A549 (cell line): Measurements from ENCODE around the gene SESN3. TPM values are rescaled to one million over a fixed set of nuclear protein-coding genes. Genes with fewer than 3 reads are reported as not detected.

Experiments
- ATAC-seq, 2 experiments: fragments of 200-7000 bp in 1 of 2; fragments of >200 bp in 1 of 2; cut with Nextera tagmentation in 1 of 2; cut with Tn5 transposase in 1 of 2; 3 replicates each; pipeline versions ENCODE4 v1.8.0 to v1.9.1; 2018 to 2020; ENCODE audit warnings: mild to moderate bottlenecking in 1 of 2, moderate library complexity in 1 of 2
- CTCF ChIA-PET: fragments of 300-600 bp; sonication (Branson Sonifier 250); formaldehyde crosslinking; extraction: SDS; loops from one replicate; lab custom pipeline; 2021; ENCODE audit warnings: antibody characterized with exemption, inconsistent platforms; lab: Yijun Ruan, JAX
- POLR2A ChIA-PET: fragments of 350-600 bp; formaldehyde crosslinking; extraction: SDS; loops from one replicate; lab custom pipeline; 2021; ENCODE audit warnings: antibody characterized with exemption, inconsistent platforms; lab: Yijun Ruan, JAX
- DNase-seq, 2 experiments: peaks; one replicate each; pipeline versions ENCODE4 v3.0.0 to v3.0.0-alpha.2; 2011 to 2016; ENCODE audit warnings: low read depth in 1 of 2, low spot score in 1 of 2
- FAIRE-seq: peaks from 2 replicates; lab custom pipeline; 2011; peaks lifted over from hg19 to GRCh38; lab: Jason Lieb, UNC
- H3K27ac ChIP-seq, 2 experiments: fragments of >200 bp; sonication (Bioruptor Twin); formaldehyde crosslinking; 3 replicates each; pipeline ENCODE4 v1.5.1; 2016 to 2017
- H3K4me1 ChIP-seq: fragments of >200 bp; sonication (Bioruptor Twin); formaldehyde crosslinking; 3 replicates; pipeline ENCODE4 v1.6.1; 2016
- H3K4me2 ChIP-seq: fragments of >200 bp; sonication (Bioruptor Twin); formaldehyde crosslinking; 3 replicates; pipeline ENCODE4 v1.6.1; 2016
- H3K4me3 ChIP-seq: fragments of >200 bp; sonication (Bioruptor Twin); formaldehyde crosslinking; 3 replicates; pipeline ENCODE4 v1.5.1; 2016
- H3K9me3 ChIP-seq: fragments of >200 bp; sonication (Bioruptor Twin); formaldehyde crosslinking; 3 replicates; pipeline ENCODE4 v1.6.1; 2016
- ATOH8 ChIP-seq: fragments of 250-450 bp; sonication (Bioruptor Pico); IDR thresholded peaks from 2 replicates; pipeline ENCODE4 v1.5.0; 2020; ENCODE audit warnings: low read depth, mild to moderate bottlenecking, moderate library complexity
- CBX8 ChIP-seq: fragments of 200-600 bp; sonication (generic); IDR thresholded peaks from 2 replicates; pipeline ENCODE4 v1.6.1; 2016
- FOSB ChIP-seq: fragments of 250-450 bp; sonication (Bioruptor Pico); IDR thresholded peaks from 2 replicates; pipeline ENCODE4 v1.5.0; 2020; ENCODE audit warnings: mild to moderate bottlenecking, moderate library complexity
- FOSL2 ChIP-seq, 2 experiments: fragments of 450-650 bp in 1 of 2; fragments of >200 bp in 1 of 2; sonication (Bioruptor Twin) in 1 of 2; formaldehyde crosslinking; IDR thresholded peaks; 2 replicates each; pipeline versions ENCODE4 v1.5.0 to v1.6.1; 2016 to 2020; ENCODE audit warnings: mild to moderate bottlenecking in 1 of 2, moderate library complexity in 1 of 2
- HEYL ChIP-seq: fragments of 250-450 bp; sonication (Bioruptor Pico); IDR thresholded peaks from 2 replicates; pipeline ENCODE4 v1.8.0; 2021; ENCODE audit warnings: mild to moderate bottlenecking, moderate library complexity
- HOXB13 ChIP-seq: fragments of 250-450 bp; sonication (Bioruptor Pico); IDR thresholded peaks from 2 replicates; pipeline ENCODE4 v1.5.0; 2020; ENCODE audit warnings: low read depth, mild to moderate bottlenecking, moderate library complexity
- JUN ChIP-seq, 2 experiments: fragments of >200 bp; sonication (Bioruptor Twin); formaldehyde crosslinking; IDR thresholded peaks; 2 replicates in 1 of 2; 3 replicates in 1 of 2; pipeline ENCODE4 v1.6.1; 2016 to 2017
- JUNB ChIP-seq: fragments of >200 bp; sonication (Bioruptor Twin); formaldehyde crosslinking; IDR thresholded peaks from 2 replicates; pipeline ENCODE4 v1.6.1; 2016
- KDM1A ChIP-seq: fragments of 200-600 bp; sonication (generic); IDR thresholded peaks from 2 replicates; pipeline ENCODE4 v1.6.1; 2016; ENCODE audit warnings: low read depth, mild to moderate bottlenecking
- MYC ChIP-seq: IDR thresholded peaks from 2 replicates; pipeline ENCODE4 v1.6.1; 2012; ENCODE audit warnings: mild to moderate bottlenecking, inconsistent platforms, low read length, improper control_type of control experiment, borderline replicate concordance
- NFE2L2 ChIP-seq: fragments of 150-350 bp; conservative IDR thresholded peaks from 2 replicates; pipeline ENCODE4 v1.6.1; 2014; ENCODE audit warnings: low read length
- NPAS2 ChIP-seq: fragments of 250-450 bp; sonication (Bioruptor Pico); IDR thresholded peaks from 2 replicates; pipeline ENCODE4 v1.8.0; 2022; ENCODE audit warnings: mild to moderate bottlenecking, moderate library complexity, borderline replicate concordance
- RARB ChIP-seq: fragments of 250-450 bp; sonication (Bioruptor Pico); IDR thresholded peaks from 2 replicates; pipeline ENCODE4 v1.8.0; 2021; ENCODE audit warnings: mild to moderate bottlenecking, moderate library complexity
- REST ChIP-seq: fragments of 200-600 bp; sonication (generic); IDR thresholded peaks from 2 replicates; pipeline ENCODE4 v1.6.1; 2016; ENCODE audit warnings: antibody characterized with exemption, mild to moderate bottlenecking, moderate library complexity
- RFX5 ChIP-seq: fragments of 450-650 bp; IDR thresholded peaks from 2 replicates; pipeline ENCODE4 v1.7.1; 2014; ENCODE audit warnings: antibody characterized with exemption, mild to moderate bottlenecking, moderate library complexity
- SREBF2 ChIP-seq: fragments of 450-650 bp; IDR thresholded peaks from 2 replicates; pipeline ENCODE4 v1.6.1; 2014; ENCODE audit warnings: mild to moderate bottlenecking, moderate library complexity
- TP53 ChIP-seq: fragments of 250-450 bp; sonication (Bioruptor Pico); IDR thresholded peaks from 2 replicates; pipeline ENCODE4 v1.5.0; 2021; ENCODE audit warnings: mild to moderate bottlenecking, moderate library complexity
- ZFP36 ChIP-seq: fragments of 450-650 bp; IDR thresholded peaks from 2 replicates; pipeline ENCODE4 v1.6.1; 2014; ENCODE audit warnings: borderline replicate concordance; ENCODE audit not compliant: partially characterized antibody
- ZNF302 ChIP-seq: fragments of 250-450 bp; sonication (Bioruptor Pico); IDR thresholded peaks from 2 replicates; pipeline ENCODE4 v1.9.0; 2021; ENCODE audit warnings: inconsistent platforms, mild to moderate bottlenecking, moderate library complexity
- WGBS: methylation state at CpG from one replicate; pipeline ENCODE4 v1.1.6; 2017; ENCODE audit errors: missing lambda C conversion rate; 5-methylcytosine and 5-hydroxymethylcytosine counted together
- polyA plus RNA-seq, 4 experiments: library from polyadenylated mRNA; depleted of rRNA in 3 of 4; stranded (reverse); fragments of >200 nt; fragmentation: RNase III in 1 of 4; extraction: RNeasy Plus Mini Kit Qiagen cat#74134 plus additional on column Dnase treatment in 1 of 4; gene quantifications; 2 replicates in 3 of 4; 3 replicates in 1 of 4; pipeline ENCODE4 v1.2.3, GENCODE V29; 2011 to 2017
- TF ChIP-seq, protein P1 (sequence below): IDR thresholded peaks from 2 replicates; pipeline ENCODE4 v1.6.1; 2012; ENCODE audit warnings: low read depth, borderline replicate concordance
- TF ChIP-seq, protein P2 (sequence below): IDR thresholded peaks from 2 replicates; pipeline ENCODE4 v1.6.1; 2012
- TF ChIP-seq, protein P3 (sequence below): IDR thresholded peaks from 2 replicates; pipeline ENCODE4 v1.6.1; 2012

The SESN3 gene
- polyA plus RNA-seq, 2 of the 4 experiments (the other 2 are of a cell fraction) = 0.35 to 3.6 TPM

DNA sequence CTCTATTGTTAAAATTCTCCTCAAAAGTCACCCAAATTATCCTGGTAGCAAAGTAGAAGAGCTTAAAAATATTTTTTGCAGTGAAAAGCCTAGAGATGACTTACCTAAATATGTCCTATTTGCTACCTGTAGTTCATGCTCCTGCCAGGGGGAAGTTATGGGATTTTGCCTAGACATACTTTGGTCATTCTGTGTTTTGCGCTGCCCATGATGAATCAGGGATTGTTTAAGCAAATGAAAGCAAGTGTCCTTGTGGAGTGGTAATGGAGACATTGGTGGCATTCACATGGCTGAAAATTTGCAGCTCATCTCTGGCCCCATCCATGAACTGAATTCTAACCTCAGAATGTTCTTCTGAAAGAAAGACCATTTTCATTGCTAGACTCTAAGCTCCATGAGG lies 14.6 kb upstream of the SESN3 start:
- ATAC-seq (no peak), FAIRE-seq (no peak), DNase-seq (no peak)
- ChIA-PET CTCF (no interaction called here), POLR2A (interaction anchor here (1.0 to 1.1 kb wide), 2 partner anchors 9 to 14 kb away, joined by 3 read pairs; partner anchors contain the start of gene SESN3)
- H3K4me3 ChIP-seq = no peak overlapping the region
- 90% methylated on average over 1 of the region's 1 CpG for WGBS
- no peak overlapping the region for H3K27ac ChIP-seq
- TF ChIP-seq REST (no peak), FOSB (CRISPR knock-in tag) (no peak), ATOH8 (CRISPR knock-in tag) (no peak), ZFP36 (no peak), KDM1A (no peak), CBX8 (no peak), MYC (no peak), RFX5 (no peak), JUNB (no peak), HOXB13 (CRISPR knock-in tag) (no peak), NPAS2 (CRISPR knock-in tag) (no peak), NFE2L2 (no peak), TP53 (CRISPR knock-in tag) (no peak), RARB (CRISPR knock-in tag) (no peak), SREBF2 (no peak), HEYL (CRISPR knock-in tag) (no peak), FOSL2 (IDR thresholded peaks at IDR 0.05) (no peak), FOSL2 (CRISPR knock-in tag; IDR thresholded peaks at IDR 0.05) (no peak)
- TF ChIP-seq, protein P1, sequence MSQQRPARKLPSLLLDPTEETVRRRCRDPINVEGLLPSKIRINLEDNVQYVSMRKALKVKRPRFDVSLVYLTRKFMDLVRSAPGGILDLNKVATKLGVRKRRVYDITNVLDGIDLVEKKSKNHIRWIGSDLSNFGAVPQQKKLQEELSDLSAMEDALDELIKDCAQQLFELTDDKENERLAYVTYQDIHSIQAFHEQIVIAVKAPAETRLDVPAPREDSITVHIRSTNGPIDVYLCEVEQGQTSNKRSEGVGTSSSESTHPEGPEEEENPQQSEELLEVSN = no peak
- TF ChIP-seq, protein P2, sequence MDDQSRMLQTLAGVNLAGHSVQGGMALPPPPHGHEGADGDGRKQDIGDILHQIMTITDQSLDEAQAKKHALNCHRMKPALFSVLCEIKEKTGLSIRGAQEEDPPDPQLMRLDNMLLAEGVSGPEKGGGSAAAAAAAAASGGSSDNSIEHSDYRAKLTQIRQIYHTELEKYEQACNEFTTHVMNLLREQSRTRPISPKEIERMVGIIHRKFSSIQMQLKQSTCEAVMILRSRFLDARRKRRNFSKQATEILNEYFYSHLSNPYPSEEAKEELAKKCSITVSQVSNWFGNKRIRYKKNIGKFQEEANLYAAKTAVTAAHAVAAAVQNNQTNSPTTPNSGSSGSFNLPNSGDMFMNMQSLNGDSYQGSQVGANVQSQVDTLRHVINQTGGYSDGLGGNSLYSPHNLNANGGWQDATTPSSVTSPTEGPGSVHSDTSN = no peak
- TF ChIP-seq, protein P3, sequence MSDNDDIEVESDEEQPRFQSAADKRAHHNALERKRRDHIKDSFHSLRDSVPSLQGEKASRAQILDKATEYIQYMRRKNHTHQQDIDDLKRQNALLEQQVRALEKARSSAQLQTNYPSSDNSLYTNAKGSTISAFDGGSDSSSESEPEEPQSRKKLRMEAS = no peak
- no peaks in the 10 kb centered on the region for H3K9me3 ChIP-seq
- H3K4me2 ChIP-seq = no peak overlapping the region
- 0 out of 3 replicates have a peak, but pooled peaks cover 4% of the 10 kb centered on the region for H3K4me1 ChIP-seq

DNA sequence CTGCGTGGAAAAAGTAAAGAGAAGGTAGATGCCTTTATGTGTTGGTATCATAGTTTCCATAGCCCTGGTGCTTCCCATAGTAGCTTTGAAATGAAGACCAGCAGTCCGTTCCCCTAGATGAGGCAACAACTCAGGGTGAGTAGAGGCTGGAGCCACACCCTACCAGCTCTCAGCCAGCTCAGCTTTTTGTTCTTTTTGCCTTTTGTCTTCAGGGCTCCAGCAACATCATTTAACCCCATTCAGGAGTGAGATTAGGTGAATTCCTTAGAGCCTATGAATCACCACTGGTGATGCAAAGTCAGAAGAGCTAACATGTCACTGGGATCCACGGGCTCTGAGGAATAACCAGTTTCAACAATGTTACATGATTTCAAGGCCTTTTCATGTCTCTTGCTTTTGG lies 14.0 kb upstream of the SESN3 start:
- ChIA-PET POLR2A (interaction anchor here (1.1 kb wide), 1 partner anchor 14 kb away, joined by 3 read pairs; the partner anchor contains the start of gene SESN3), CTCF (no interaction called here)
- H3K27ac ChIP-seq = no peak overlapping the region
- no peaks in the 10 kb centered on the region for H3K9me3 ChIP-seq
- no peak overlapping the region for H3K4me3 ChIP-seq
- no peak for FAIRE-seq
- H3K4me1 ChIP-seq = 0 out of 3 replicates have a peak, but pooled peaks cover 4% of the 10 kb centered on the region
- ATAC-seq = peak; percentile 34 to 64; a peak in 5 of 6 replicates
- 0 out of 3 replicates have a peak overlapping the region, but pooled peaks have one; percentile 10 for H3K4me2 ChIP-seq
- no peak for TF ChIP-seq ZNF302 (CRISPR knock-in tag)
- no peak for TF ChIP-seq JUN (IDR thresholded peaks at IDR 0.05)
- TF ChIP-seq CBX8 = no peak
- TF ChIP-seq FOSB (CRISPR knock-in tag) = no peak
- 23% methylated on average over 3 of the region's 3 CpGs for WGBS
- peak in 1 of 2 experiments; percentile 42 for DNase-seq
